H9 (cell line): Measurements from ENCODE around the gene JUNB. TPM values are rescaled to one million over a fixed set of nuclear protein-coding genes. Genes with fewer than 3 reads are reported as not detected.

Experiments used
- DNase-seq: peaks from one replicate; pipeline ENCODE4 v3.0.0-alpha.2; 2017
- H2AFZ ChIP-seq: one replicate; pipeline ENCODE4 v1.6.1; 2013; ENCODE audit warnings: mild to moderate bottlenecking, low read length, control low read depth, moderate library complexity
- H2AK5ac ChIP-seq: 2 replicates; pipeline ENCODE4 v1.6.1; 2013; ENCODE audit warnings: low read length, control low read depth, mixed read lengths; ENCODE audit not compliant: insufficient read length
- H2BK120ac ChIP-seq: one replicate; pipeline ENCODE4 v1.6.1; 2013; ENCODE audit warnings: low read depth, mild to moderate bottlenecking, low read length, control low read depth, inconsistent platforms; ENCODE audit not compliant: poor library complexity, severe bottlenecking
- H2BK12ac ChIP-seq: 2 replicates; pipeline ENCODE4 v1.6.1; 2013; ENCODE audit warnings: low read length, control low read depth, mixed read lengths, low read depth; ENCODE audit not compliant: insufficient read length
- H2BK15ac ChIP-seq: 2 replicates; pipeline ENCODE4 v1.6.1; 2013; ENCODE audit warnings: low read depth, low read length, control low read depth
- H2BK20ac ChIP-seq: one replicate; pipeline ENCODE4 v1.6.1; 2013; ENCODE audit warnings: low read depth, mild to moderate bottlenecking, low read length, control low read depth, inconsistent platforms; ENCODE audit not compliant: poor library complexity, severe bottlenecking
- H2BK5ac ChIP-seq: 2 replicates; pipeline ENCODE4 v1.6.1; 2013; ENCODE audit warnings: low read length, control low read depth, mixed read lengths; ENCODE audit not compliant: insufficient read length
- H3K14ac ChIP-seq: 2 replicates; pipeline ENCODE4 v1.6.1; 2013; ENCODE audit warnings: low read length, control low read depth; ENCODE audit not compliant: insufficient read depth
- H3K18ac ChIP-seq: 2 replicates; pipeline ENCODE4 v1.6.1; 2013; ENCODE audit warnings: low read depth, mild to moderate bottlenecking, mixed read lengths, low read length, control low read depth; ENCODE audit not compliant: insufficient read length
- H3K23ac ChIP-seq: 2 replicates; pipeline ENCODE4 v1.6.1; 2013; ENCODE audit warnings: low read length, control low read depth, mixed read lengths, low read depth; ENCODE audit not compliant: insufficient read length
- H3K23me2 ChIP-seq: 2 replicates; pipeline ENCODE4 v1.6.1; 2013; ENCODE audit warnings: low read depth, mild to moderate bottlenecking, mixed read lengths, low read length, control low read depth; ENCODE audit not compliant: insufficient read length, poor library complexity, severe bottlenecking
- H3K27ac ChIP-seq: 2 replicates; pipeline ENCODE4 v1.5.1; 2013; ENCODE audit warnings: low read length, control low read depth, mixed read lengths, low read depth; ENCODE audit not compliant: insufficient read length
- H3K27me3 ChIP-seq: 2 replicates; pipeline ENCODE4 v1.6.1; 2013; ENCODE audit warnings: low read length, control low read depth, inconsistent platforms; ENCODE audit not compliant: insufficient read depth
- H3K4ac ChIP-seq: 2 replicates; pipeline ENCODE4 v1.6.1; 2013; ENCODE audit warnings: low read depth, mild to moderate bottlenecking, control low read depth, inconsistent platforms, low read length, moderate library complexity
- H3K4me1 ChIP-seq: 2 replicates; pipeline ENCODE4 v1.6.1; 2013; ENCODE audit warnings: low read length, control low read depth, inconsistent platforms; ENCODE audit not compliant: insufficient read depth
- H3K4me2 ChIP-seq: 2 replicates; pipeline ENCODE4 v1.6.1; 2013; ENCODE audit warnings: low read length, control low read depth, mixed read lengths; ENCODE audit not compliant: insufficient read length, insufficient read depth
- H3K56ac ChIP-seq: 2 replicates; pipeline ENCODE4 v1.6.1; 2013; ENCODE audit warnings: low read depth, mild to moderate bottlenecking, mixed read lengths, low read length, control low read depth; ENCODE audit not compliant: insufficient read length
- H3K79me1 ChIP-seq: 2 replicates; pipeline ENCODE4 v1.6.1; 2013; ENCODE audit warnings: low read depth, mild to moderate bottlenecking, moderate library complexity, low read length, control low read depth, inconsistent platforms; ENCODE audit not compliant: insufficient read depth, poor library complexity, severe bottlenecking
- H3K79me2 ChIP-seq: 2 replicates; pipeline ENCODE4 v1.6.1; 2013; ENCODE audit warnings: low read length, control low read depth, inconsistent platforms; ENCODE audit not compliant: insufficient read depth
- H3K9ac ChIP-seq: 2 replicates; pipeline ENCODE4 v1.6.1; 2013; ENCODE audit warnings: low read length, control low read depth, mixed read lengths; ENCODE audit not compliant: insufficient read length; ENCODE audit errors: extremely low read depth
- H3K9me3 ChIP-seq: one replicate; pipeline ENCODE4 v1.6.1; 2013; ENCODE audit warnings: low read depth, low read length, inconsistent platforms; ENCODE audit not compliant: control insufficient read depth
- H3T11ph ChIP-seq: one replicate; pipeline ENCODE4 v1.6.1; 2013; ENCODE audit warnings: mild to moderate bottlenecking, low read length, control low read depth, inconsistent platforms
- H4K20me1 ChIP-seq: one replicate; pipeline ENCODE4 v1.6.1; 2013; ENCODE audit not compliant: control insufficient read depth, insufficient read length, insufficient read depth
- H4K5ac ChIP-seq: 2 replicates; pipeline ENCODE4 v1.6.1; 2013; ENCODE audit warnings: low read depth, mild to moderate bottlenecking, mixed read lengths, low read length, control low read depth; ENCODE audit not compliant: insufficient read length
- H4K8ac ChIP-seq: replicated peaks from 2 replicates; pipeline ENCODE4 v1.6.1; 2013; ENCODE audit warnings: low read length, control low read depth, mixed read lengths, low read depth; ENCODE audit not compliant: insufficient read length
- H4K91ac ChIP-seq: 2 replicates; pipeline ENCODE4 v1.6.1; 2013; ENCODE audit warnings: low read depth, mild to moderate bottlenecking, moderate library complexity, mixed read lengths, low read length, control low read depth; ENCODE audit not compliant: insufficient read length
- H3K27ac Mint-ChIP-seq, 3 experiments: 2 replicates in 2 of 3; 3 replicates in 1 of 3; pipeline ENCODE4 v1.8.0; 2020 to 2021; ENCODE audit warnings: mixed read lengths in 3 of 3, mild to moderate bottlenecking in 1 of 3, moderate library complexity in 1 of 3
- H3K27me3 Mint-ChIP-seq: 2 replicates; pipeline ENCODE4 v1.8.0; 2021; ENCODE audit warnings: low read depth, mild to moderate bottlenecking, moderate library complexity, mixed read lengths
- H3K36me3 Mint-ChIP-seq, 3 experiments: 2 replicates in 2 of 3; 3 replicates in 1 of 3; pipeline ENCODE4 v1.8.0; 2020 to 2021; ENCODE audit warnings: low read depth in 3 of 3, mixed read lengths in 3 of 3; ENCODE audit not compliant: insufficient read depth in 1 of 3
- H3K4me1 Mint-ChIP-seq, 2 experiments: 2 replicates each; pipeline ENCODE4 v1.8.0; 2020; ENCODE audit warnings: mixed read lengths in 2 of 2
- H3K4me3 Mint-ChIP-seq, 2 experiments: 2 replicates in 1 of 2; 3 replicates in 1 of 2; pipeline ENCODE4 v1.8.0; 2020 to 2021; ENCODE audit warnings: mild to moderate bottlenecking in 2 of 2, mixed read lengths in 2 of 2, moderate library complexity in 1 of 2
- H3K9me3 Mint-ChIP-seq, 2 experiments: 2 replicates in 1 of 2; 3 replicates in 1 of 2; pipeline ENCODE4 v1.8.0; 2020; ENCODE audit warnings: mild to moderate bottlenecking in 2 of 2, mixed read lengths in 2 of 2, moderate library complexity in 1 of 2
- CTCF ChIP-seq: fragments of 200-600 bp; sonication (generic); conservative IDR thresholded peaks from 3 replicates; pipeline ENCODE4 v1.8.0; 2021; ENCODE audit warnings: antibody characterized with exemption, mild to moderate bottlenecking
- WGBS: extraction: QIAGEN DNeasy Blood & Tissue Kit; methylation state at CpG from one replicate; pipeline ENCODE4 v1.1.7; 2013; ENCODE audit warnings: missing lambda C conversion rate, low lambda C conversion rate, mixed read lengths; ENCODE audit not compliant: insufficient read length; ENCODE audit errors: extremely low coverage; 5-methylcytosine and 5-hydroxymethylcytosine counted together
- total RNA-seq: library from RNA; stranded (reverse); gene quantifications from 2 replicates; pipeline ENCODE4 v1.2.1, GENCODE V29; 2021

JUNB gene
- total RNA-seq, 1 experiment from 2014 or later = 15.9 TPM

DNA sequence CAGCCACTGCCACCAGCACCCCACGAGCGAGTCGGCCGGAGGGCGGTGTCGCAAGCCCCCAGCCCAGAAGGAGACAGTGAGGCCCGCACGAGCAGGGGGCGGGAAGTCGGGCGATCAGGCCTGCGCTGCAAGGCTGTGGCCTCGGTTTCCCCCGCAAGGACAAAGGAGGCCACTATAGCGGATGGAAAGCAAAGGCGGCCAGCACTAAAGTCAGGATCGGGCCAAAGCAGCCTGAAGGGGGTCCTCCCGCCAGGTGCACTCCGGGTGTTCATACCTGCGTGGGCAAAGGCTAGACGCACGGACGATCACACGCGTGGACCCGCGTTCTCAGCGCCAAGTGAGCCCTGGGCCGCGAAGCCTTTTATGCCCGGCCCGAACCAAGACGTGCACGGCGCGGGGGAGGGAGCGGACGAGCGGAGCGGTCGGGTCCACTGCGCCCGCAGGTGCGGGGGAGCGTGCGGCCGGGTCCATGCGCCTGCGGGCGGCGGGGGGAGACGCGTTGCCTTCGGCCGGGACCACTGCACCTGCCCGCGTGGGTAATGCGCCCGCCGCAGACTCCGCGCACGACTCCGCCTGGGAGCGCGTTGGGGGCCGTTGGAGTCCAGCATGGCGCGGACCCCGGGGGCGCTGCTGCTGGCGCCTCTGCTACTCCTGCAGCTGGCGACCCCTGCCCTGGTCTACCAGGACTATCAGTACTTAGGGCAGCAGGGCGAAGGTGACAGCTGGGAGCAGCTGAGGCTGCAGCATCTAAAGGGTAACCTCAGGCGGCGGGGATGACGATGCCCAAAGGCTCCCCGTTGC is 10.4 kb downstream of the JUNB start, which contains the start of the genes PRDX2 and THSD8:
Gene PRDX2 (minus strand): TSS at position 335 of the 801 bp plus-strand sequence. CDS start 539 bp downstream, outside the sequence.
Gene THSD8 (plus strand): TSS at position 604 of the 801 bp plus-strand sequence. CDS start 3 bp downstream, at position 607.
- H3K4me2 ChIP-seq = peak within 1 kb of the TSS; percentile 84
- H4K20me1 ChIP-seq = no peaks in the 10 kb centered on the region
- H3K79me1 ChIP-seq = peaks cover 4% of the 10 kb centered on the region
- no peak within 1 kb of the TSS for H2BK20ac ChIP-seq
- Mint-ChIP-seq H3K4me1 (peaks cover 16 to 20% of the 10 kb centered on the region in 2 experiments), H3K27me3 (peaks cover 6% of the 10 kb centered on the region), H3K36me3 (peaks cover 11 to 44% (median 35%) of the 10 kb centered on the region in 3 experiments; a peak in 6 of 7 replicates), H3K27ac (peak within 1 kb of the TSS in 1 of 3 experiments; percentile 81; a peak in 2 of 7 replicates), H3K4me3 (peak within 1 kb of the TSS; percentile 91 to 94), H3K9me3 (no peaks in the 10 kb centered on the region; a peak in 1 of 5 replicates)
- H2BK15ac ChIP-seq = no peak within 1 kb of the TSS
- no peaks in the 10 kb centered on the region; the same call in 1 of the 2 replicates for H3K4me1 ChIP-seq
- no peak within 1 kb of the TSS for H2BK120ac ChIP-seq
- no peak within 1 kb of the TSS for H2AK5ac ChIP-seq
- no peaks in the 10 kb centered on the region for H3K9me3 ChIP-seq
- H4K8ac ChIP-seq = no peak within 1 kb of the TSS
- no peak within 1 kb of the TSS for H2BK12ac ChIP-seq
- no peak within 1 kb of the TSS for H3K27ac ChIP-seq
- H3K23me2 ChIP-seq = peaks cover 24% of the 10 kb centered on the region
- WGBS = no CpG with 5 or more reads among the region's 78 CpGs
- peak; percentile 77 for DNase-seq
- H3T11ph ChIP-seq = no peak within 1 kb of the TSS
- peak within 1 kb of the TSS; percentile 86 for H3K14ac ChIP-seq
- peak within 1 kb of the TSS; percentile 85 for H3K9ac ChIP-seq
- H3K56ac ChIP-seq = no peak within 1 kb of the TSS
- no peaks in the 10 kb centered on the region for H3K27me3 ChIP-seq
- H2BK5ac ChIP-seq = no peak within 1 kb of the TSS
- no peak within 1 kb of the TSS for H3K4ac ChIP-seq
- peak within 1 kb of the TSS; percentile 73 for H3K18ac ChIP-seq
- H3K79me2 ChIP-seq = no peaks in the 10 kb centered on the region
- TF ChIP-seq CTCF = no peak; the same call in 2 of the 3 replicates
- no peak within 1 kb of the TSS for H4K91ac ChIP-seq
- H2AFZ ChIP-seq = no peak within 1 kb of the TSS
- no peak within 1 kb of the TSS for H4K5ac ChIP-seq
- H3K23ac ChIP-seq = no peak within 1 kb of the TSS
